ENCODE data around the gene PRKCI. TPM values are rescaled to one million over a fixed set of nuclear protein-coding genes. Genes with fewer than 3 reads are reported as not detected.

Gene PRKCI
- total RNA-seq, 1 experiment from 2014 or later: 90.6 TPM

- no peak for TF ChIP-seq ARID4B (CRISPR knock-in tag; IDR thresholded peaks at IDR 0.05; ENCODE audit: borderline replicate concordance)
Observed at GRCh38 chr3:170233530-170233929, 11.3 kb downstream of the PRKCI start (continued).

- Mint-ChIP-seq H3K36me3 (peaks cover 26% of the 10 kb centered on the region), H3K27ac (no peak overlapping the region), H3K9me3 (no peaks in the 10 kb centered on the region), H3K4me1 (peaks cover 7% of the 10 kb centered on the region; the same call in 1 of the 2 replicates), H3K27me3 (ENCODE audit: low read depth) (no peaks in the 10 kb centered on the region), H3K4me3 (no peak overlapping the region)
- POLR2A ChIA-PET: no interaction called here
- no peak for DNase-seq (ENCODE audit: low spot score)
- TF ChIP-seq, protein P1, sequence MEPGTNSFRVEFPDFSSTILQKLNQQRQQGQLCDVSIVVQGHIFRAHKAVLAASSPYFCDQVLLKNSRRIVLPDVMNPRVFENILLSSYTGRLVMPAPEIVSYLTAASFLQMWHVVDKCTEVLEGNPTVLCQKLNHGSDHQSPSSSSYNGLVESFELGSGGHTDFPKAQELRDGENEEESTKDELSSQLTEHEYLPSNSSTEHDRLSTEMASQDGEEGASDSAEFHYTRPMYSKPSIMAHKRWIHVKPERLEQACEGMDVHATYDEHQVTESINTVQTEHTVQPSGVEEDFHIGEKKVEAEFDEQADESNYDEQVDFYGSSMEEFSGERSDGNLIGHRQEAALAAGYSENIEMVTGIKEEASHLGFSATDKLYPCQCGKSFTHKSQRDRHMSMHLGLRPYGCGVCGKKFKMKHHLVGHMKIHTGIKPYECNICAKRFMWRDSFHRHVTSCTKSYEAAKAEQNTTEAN (CRISPR knock-in tag; IDR thresholded peaks at IDR 0.05): no peak
- TF ChIP-seq NR2C2 (CRISPR knock-in tag; IDR thresholded peaks at IDR 0.05) (no peak), NR3C1 (CRISPR knock-in tag; conservative IDR thresholded peaks at IDR 0.05; ENCODE audit: low read depth) (no peak), ATF6 (CRISPR knock-in tag; IDR thresholded peaks at IDR 0.05) (no peak), NR1H2 (CRISPR knock-in tag; IDR thresholded peaks at IDR 0.05) (no peak), KAT7 (CRISPR knock-in tag; IDR thresholded peaks at IDR 0.05; ENCODE audit: borderline replicate concordance) (no peak)
- TF ChIP-seq, protein P2, sequence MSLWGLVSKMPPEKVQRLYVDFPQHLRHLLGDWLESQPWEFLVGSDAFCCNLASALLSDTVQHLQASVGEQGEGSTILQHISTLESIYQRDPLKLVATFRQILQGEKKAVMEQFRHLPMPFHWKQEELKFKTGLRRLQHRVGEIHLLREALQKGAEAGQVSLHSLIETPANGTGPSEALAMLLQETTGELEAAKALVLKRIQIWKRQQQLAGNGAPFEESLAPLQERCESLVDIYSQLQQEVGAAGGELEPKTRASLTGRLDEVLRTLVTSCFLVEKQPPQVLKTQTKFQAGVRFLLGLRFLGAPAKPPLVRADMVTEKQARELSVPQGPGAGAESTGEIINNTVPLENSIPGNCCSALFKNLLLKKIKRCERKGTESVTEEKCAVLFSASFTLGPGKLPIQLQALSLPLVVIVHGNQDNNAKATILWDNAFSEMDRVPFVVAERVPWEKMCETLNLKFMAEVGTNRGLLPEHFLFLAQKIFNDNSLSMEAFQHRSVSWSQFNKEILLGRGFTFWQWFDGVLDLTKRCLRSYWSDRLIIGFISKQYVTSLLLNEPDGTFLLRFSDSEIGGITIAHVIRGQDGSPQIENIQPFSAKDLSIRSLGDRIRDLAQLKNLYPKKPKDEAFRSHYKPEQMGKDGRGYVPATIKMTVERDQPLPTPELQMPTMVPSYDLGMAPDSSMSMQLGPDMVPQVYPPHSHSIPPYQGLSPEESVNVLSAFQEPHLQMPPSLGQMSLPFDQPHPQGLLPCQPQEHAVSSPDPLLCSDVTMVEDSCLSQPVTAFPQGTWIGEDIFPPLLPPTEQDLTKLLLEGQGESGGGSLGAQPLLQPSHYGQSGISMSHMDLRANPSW (CRISPR knock-in tag; conservative IDR thresholded peaks at IDR 0.05; ENCODE audit: low read depth): no peak
- CTCF ChIA-PET: no interaction called here
- no peak for ATAC-seq
Observed at GRCh38 chr3:170240142-170240541, 17.9 kb downstream of the PRKCI start.

DNA sequence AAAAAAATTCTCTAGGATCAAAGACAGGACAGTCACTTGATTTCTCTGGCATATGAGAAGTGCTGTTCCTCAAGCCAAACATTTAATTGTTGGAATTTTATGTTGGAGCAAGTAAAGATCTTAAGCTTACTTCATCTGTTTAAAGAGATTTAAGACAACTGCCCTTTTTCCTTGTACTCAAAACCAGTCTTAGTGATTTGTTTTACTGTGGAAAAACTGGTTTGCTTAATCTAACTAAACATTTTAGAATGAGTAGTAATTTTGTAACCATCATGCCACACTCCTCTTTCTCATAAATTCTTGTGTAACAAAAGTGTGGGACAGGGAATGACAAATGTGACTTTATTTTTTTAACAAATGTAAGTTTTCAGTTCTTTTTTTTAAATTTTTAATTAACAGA is 18.4 kb downstream of the PRKCI start:
- DNase-seq (ENCODE audit: low spot score) (no peak), ATAC-seq (no peak)
- H3K27me3 Mint-ChIP-seq (ENCODE audit: low read depth): no peaks in the 10 kb centered on the region
- H3K36me3 Mint-ChIP-seq: peaks cover 23% of the 10 kb centered on the region
- ChIA-PET CTCF (no interaction called here), POLR2A (no interaction called here)
- no peak overlapping the region for H3K27ac Mint-ChIP-seq
- no peaks in the 10 kb centered on the region for H3K9me3 Mint-ChIP-seq
- peaks cover 7% of the 10 kb centered on the region; the same call in 1 of the 2 replicates for H3K4me1 Mint-ChIP-seq
- H3K4me3 Mint-ChIP-seq: no peak overlapping the region
- no peak for TF ChIP-seq FOXJ3 (CRISPR knock-in tag; IDR thresholded peaks at IDR 0.05; ENCODE audit: borderline replicate concordance)
- TF ChIP-seq, protein P3, sequence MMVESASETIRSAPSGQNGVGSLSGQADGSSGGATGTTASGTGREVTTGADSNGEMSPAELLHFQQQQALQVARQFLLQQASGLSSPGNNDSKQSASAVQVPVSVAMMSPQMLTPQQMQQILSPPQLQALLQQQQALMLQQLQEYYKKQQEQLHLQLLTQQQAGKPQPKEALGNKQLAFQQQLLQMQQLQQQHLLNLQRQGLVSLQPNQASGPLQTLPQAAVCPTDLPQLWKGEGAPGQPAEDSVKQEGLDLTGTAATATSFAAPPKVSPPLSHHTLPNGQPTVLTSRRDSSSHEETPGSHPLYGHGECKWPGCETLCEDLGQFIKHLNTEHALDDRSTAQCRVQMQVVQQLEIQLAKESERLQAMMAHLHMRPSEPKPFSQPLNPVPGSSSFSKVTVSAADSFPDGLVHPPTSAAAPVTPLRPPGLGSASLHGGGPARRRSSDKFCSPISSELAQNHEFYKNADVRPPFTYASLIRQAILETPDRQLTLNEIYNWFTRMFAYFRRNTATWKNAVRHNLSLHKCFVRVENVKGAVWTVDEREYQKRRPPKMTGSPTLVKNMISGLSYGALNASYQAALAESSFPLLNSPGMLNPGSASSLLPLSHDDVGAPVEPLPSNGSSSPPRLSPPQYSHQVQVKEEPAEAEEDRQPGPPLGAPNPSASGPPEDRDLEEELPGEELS (CRISPR knock-in tag; IDR thresholded peaks at IDR 0.05): no peak
- no peak for TF ChIP-seq ZNF425 (CRISPR knock-in tag; conservative IDR thresholded peaks at IDR 0.05)
- TF ChIP-seq, protein P4, sequence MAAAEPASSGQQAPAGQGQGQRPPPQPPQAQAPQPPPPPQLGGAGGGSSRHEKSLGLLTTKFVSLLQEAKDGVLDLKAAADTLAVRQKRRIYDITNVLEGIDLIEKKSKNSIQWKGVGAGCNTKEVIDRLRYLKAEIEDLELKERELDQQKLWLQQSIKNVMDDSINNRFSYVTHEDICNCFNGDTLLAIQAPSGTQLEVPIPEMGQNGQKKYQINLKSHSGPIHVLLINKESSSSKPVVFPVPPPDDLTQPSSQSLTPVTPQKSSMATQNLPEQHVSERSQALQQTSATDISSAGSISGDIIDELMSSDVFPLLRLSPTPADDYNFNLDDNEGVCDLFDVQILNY (CRISPR knock-in tag; IDR thresholded peaks at IDR 0.05): no peak
- TF ChIP-seq JAZF1 (CRISPR knock-in tag; IDR thresholded peaks at IDR 0.05): no peak
- no peak for TF ChIP-seq ATF6 (CRISPR knock-in tag; IDR thresholded peaks at IDR 0.05)
- TF ChIP-seq MXD4 (CRISPR knock-in tag; IDR thresholded peaks at IDR 0.05; ENCODE audit: borderline replicate concordance): no peak

Data from WTC11 (cell line).